ENCODE measurements around the gene NCL. TPM values are rescaled to one million over a fixed set of nuclear protein-coding genes. Genes with fewer than 3 reads are reported as not detected.

The NCL gene
- total and polyA plus RNA-seq, 4 donors: 83.1 to 139 (median 107) TPM

GRCh38 chr2:231502596-231502995, 38.3 kb upstream of the NCL start:
- H3K4me1 ChIP-seq (ENCODE audit: control insufficient read depth in 4 of 4, insufficient read depth in 4 of 4, low read length in 3 of 4): no peaks in the 10 kb centered on the region
- peaks cover 0 to 10% (median 3%) of the 10 kb centered on the region in 4 donors for H3K36me3 ChIP-seq (ENCODE audit: control insufficient read depth in 4 of 4, insufficient read depth in 3 of 4, low read depth in 1 of 4, low read length in 3 of 4)
- DNase-seq (ENCODE audit: low spot score): no peak
- H3K4me3 ChIP-seq (ENCODE audit: low read depth in 1 of 3, low read length in 3 of 3): no peak overlapping the region
- no peak for TF ChIP-seq NR2F2 (IDR thresholded peaks at IDR 0.05)
- no peak for TF ChIP-seq YY1 (IDR thresholded peaks at IDR 0.05)
- no peak for TF ChIP-seq MAX (IDR thresholded peaks at IDR 0.05)
- no peak for TF ChIP-seq GABPA (IDR thresholded peaks at IDR 0.05 in 1 of 2, conservative IDR thresholded peaks at IDR 0.05 in 1 of 2)
- no peak for TF ChIP-seq RAD21 (IDR thresholded peaks at IDR 0.05)
- TF ChIP-seq REST (IDR thresholded peaks at IDR 0.05): no peak
- no peak for TF ChIP-seq FOXA2 (IDR thresholded peaks at IDR 0.05)
- TF ChIP-seq JUND (IDR thresholded peaks at IDR 0.05): no peak
- TF ChIP-seq SP1 (IDR thresholded peaks at IDR 0.05): no peak
- no peak for TF ChIP-seq EGR1 (IDR thresholded peaks at IDR 0.05; ENCODE audit: low read depth in 2 of 2)
- TF ChIP-seq CTCF (IDR thresholded peaks at IDR 0.05; ENCODE audit: low read depth, low read length, missing input control): no peak
- no peak for TF ChIP-seq RXRA (IDR thresholded peaks at IDR 0.05)
- no peak for TF ChIP-seq ZBTB33 (IDR thresholded peaks at IDR 0.05)
- no peak for TF ChIP-seq FOXA1 (IDR thresholded peaks at IDR 0.05)
- no peak for TF ChIP-seq HNF4G (IDR thresholded peaks at IDR 0.05)
- TF ChIP-seq HNF4A (conservative IDR thresholded peaks at IDR 0.05): no peak
- no peak for TF ChIP-seq TAF1 (conservative IDR thresholded peaks at IDR 0.05)
- H3K9me3 ChIP-seq (ENCODE audit: control insufficient read depth in 4 of 4, low read length in 3 of 4): no peaks in the 10 kb centered on the region
- H3K9ac ChIP-seq (ENCODE audit: low read depth in 1 of 2, low read length in 2 of 2): no peak overlapping the region
- no peaks in the 10 kb centered on the region for H3K27me3 ChIP-seq (ENCODE audit: control insufficient read depth in 4 of 4, insufficient read depth in 4 of 4, low read length in 3 of 4)
- no peak overlapping the region for H3K27ac ChIP-seq (ENCODE audit: low read depth in 1 of 2, low read length in 2 of 2)

- no peak for DNase-seq (ENCODE audit: low spot score)
- H3K9me3 ChIP-seq (ENCODE audit: control insufficient read depth in 4 of 4, low read length in 3 of 4): no peaks in the 10 kb centered on the region
- no peak overlapping the region for H3K9ac ChIP-seq (ENCODE audit: low read depth in 1 of 2, low read length in 2 of 2)
- no peak overlapping the region for H3K4me3 ChIP-seq (ENCODE audit: low read depth in 1 of 3, low read length in 3 of 3)
- H3K4me1 ChIP-seq (ENCODE audit: control insufficient read depth in 4 of 4, insufficient read depth in 4 of 4, low read length in 3 of 4): no peaks in the 10 kb centered on the region
- H3K27me3 ChIP-seq (ENCODE audit: control insufficient read depth in 4 of 4, insufficient read depth in 4 of 4, low read length in 3 of 4): no peaks in the 10 kb centered on the region
- 93% methylated on average over 1 of the region's 1 CpG for WGBS
- peaks cover 0 to 1% (median under 1%) of the 10 kb centered on the region in 4 donors for H3K36me3 ChIP-seq (ENCODE audit: control insufficient read depth in 4 of 4, insufficient read depth in 3 of 4, low read depth in 1 of 4, low read length in 3 of 4)
- no peak overlapping the region for H3K27ac ChIP-seq (ENCODE audit: low read depth in 1 of 2, low read length in 2 of 2)
- no peak for TF ChIP-seq CTCF (IDR thresholded peaks at IDR 0.05; ENCODE audit: low read depth, low read length, missing input control)
- TF ChIP-seq ZBTB33 (IDR thresholded peaks at IDR 0.05): no peak
- no peak for TF ChIP-seq TAF1 (conservative IDR thresholded peaks at IDR 0.05)
- no peak for TF ChIP-seq REST (IDR thresholded peaks at IDR 0.05)
- TF ChIP-seq RXRA (IDR thresholded peaks at IDR 0.05): no peak
- no peak for TF ChIP-seq SP1 (IDR thresholded peaks at IDR 0.05)
- no peak for TF ChIP-seq RAD21 (IDR thresholded peaks at IDR 0.05)
These were observed 33.4 kb upstream of the NCL start for GRCh38 chr2:231497651-231498050.

Data from liver (tissue), 9 donors.